Left lung (tissue), 10 donors: ENCODE results near the gene AK8. TPM values are rescaled to one million over a fixed set of nuclear protein-coding genes. Genes with fewer than 3 reads are reported as not detected.

Source experiments
- ATAC-seq: fragments of 200-7000 bp; cut with Tn5 transposase; one replicate; pipeline ENCODE4 v1.9.1; 2020; ENCODE audit warnings: moderate library complexity
- DNase-seq, 4 donors: peaks; one replicate each; pipeline ENCODE4 v3.0.0-alpha.2; 2013 to 2020
- H3K27ac ChIP-seq, 2 donors: fragments of 200-600 bp; sonication (generic) in 1 of 2; one replicate each; pipeline versions ENCODE4 v1.5.0 to v1.8.0; 2020 to 2021
- H3K27me3 ChIP-seq, 2 donors: fragments of 200-600 bp; sonication (generic) in 1 of 2; one replicate each; pipeline versions ENCODE4 v1.5.0 to v1.8.0; 2020 to 2021
- H3K36me3 ChIP-seq, 2 donors: fragments of 200-600 bp; sonication (generic) in 1 of 2; one replicate each; pipeline versions ENCODE4 v1.5.0 to v1.8.0; 2020 to 2021
- H3K4me1 ChIP-seq, 2 donors: fragments of 200-600 bp; one replicate each; pipeline ENCODE4 v1.8.0; 2021
- H3K4me3 ChIP-seq, 2 donors: fragments of 200-600 bp; sonication (generic) in 1 of 2; one replicate each; pipeline versions ENCODE4 v1.5.0 to v1.8.0; 2020 to 2021; ENCODE audit warnings: mild to moderate bottlenecking in 1 of 2
- H3K9me3 ChIP-seq, 2 donors: fragments of 200-600 bp; sonication (generic) in 1 of 2; one replicate each; pipeline versions ENCODE4 v1.5.0 to v1.8.0; 2020 to 2021
- CTCF ChIP-seq, 2 donors: fragments of 200-600 bp; sonication (generic) in 1 of 2; IDR thresholded peaks; one replicate each; pipeline versions ENCODE4 v1.5.0 to v1.8.0; 2021; ENCODE audit warnings: antibody characterized with exemption in 2 of 2
- intact Hi-C, 2 donors: fragments of 100-400 bp; cut with DNase I; formaldehyde crosslinking; loops; one replicate each; pipeline versions ENCODE4 v1.11.2 to v1.14.2; 2022
- polyA plus RNA-seq, 6 donors: library from polyadenylated mRNA; unstranded; fragments of 120-200 nt; gene quantifications; one replicate each; pipeline ENCODE4 v1.2.1, GENCODE V29; 2013; ENCODE audit not compliant: insufficient read length in 6 of 6
- total RNA-seq, 2 donors: library from RNA; stranded (reverse); fragmentation: NEBNext Ultra II Directional; extraction: Animal tissue kit (Norgen Biotek cat#: 25700); gene quantifications; one replicate each; pipeline ENCODE4 v1.2.1, GENCODE V29; 2021
- donor health status: DM: no; HTN: yes; CAD: no.
- donor health status: DM: no; HTN: no; CAD: no.

AK8 gene
- total and polyA plus RNA-seq, 8 donors, result 0.55 to 3.6 (median 2.4) TPM

- Histone ChIP-seq H3K27me3 (peaks cover 0 to 40% of the 10 kb centered on the region in 2 donors), H3K9me3 (no peaks in the 10 kb centered on the region), H3K4me3 (no peak overlapping the region), H3K27ac (no peak overlapping the region), H3K36me3 (no peaks in the 10 kb centered on the region), H3K4me1 (no peaks in the 10 kb centered on the region)
- intact Hi-C loops, result no loop called here
- ATAC-seq, result peak; percentile 41
- no peak for TF ChIP-seq CTCF (IDR thresholded peaks at IDR 0.05)
- DNase-seq, result peak in 1 of 4 donors; percentile 9
These were observed 71.2 kb downstream of the AK8 start for GRCh38 chr9:132806723-132807421.

GRCh38 chr9:132806306-132806705, 71.8 kb downstream of the AK8 start:
- TF ChIP-seq CTCF (IDR thresholded peaks at IDR 0.05), result no peak
- DNase-seq (no peak), ATAC-seq (no peak)

GRCh38 chr9:132804576-132805295, 73.3 kb downstream of the AK8 start:
- no peak overlapping the region for H3K27ac ChIP-seq
- H3K4me1 ChIP-seq, result peaks cover 0 to 7% of the 10 kb centered on the region in 2 donors
- DNase-seq (no peak), ATAC-seq (no peak)
- H3K36me3 ChIP-seq, result no peaks in the 10 kb centered on the region
- TF ChIP-seq CTCF (IDR thresholded peaks at IDR 0.05), result no peak
- peaks cover 0 to 47% of the 10 kb centered on the region in 2 donors for H3K27me3 ChIP-seq
- no peak overlapping the region for H3K4me3 ChIP-seq
- H3K9me3 ChIP-seq, result no peaks in the 10 kb centered on the region
- intact Hi-C loops, result no loop called here

More at GRCh38 chr9:132806306-132806705, 71.8 kb downstream of the AK8 start:
- H3K9me3 ChIP-seq, result no peaks in the 10 kb centered on the region
- no peaks in the 10 kb centered on the region for H3K36me3 ChIP-seq
- no peaks in the 10 kb centered on the region for H3K4me1 ChIP-seq
- intact Hi-C loops, result no loop called here
- no peak overlapping the region for H3K4me3 ChIP-seq
- H3K27ac ChIP-seq, result no peak overlapping the region
- peaks cover 0 to 40% of the 10 kb centered on the region in 2 donors for H3K27me3 ChIP-seq

- no peak for TF ChIP-seq CTCF (IDR thresholded peaks at IDR 0.05)
- Histone ChIP-seq H3K27me3 (peaks cover 0 to 53% of the 10 kb centered on the region in 2 donors), H3K27ac (no peak overlapping the region), H3K36me3 (no peaks in the 10 kb centered on the region), H3K4me3 (no peak overlapping the region), H3K4me1 (peaks cover 0 to 8% of the 10 kb centered on the region in 2 donors), H3K9me3 (no peaks in the 10 kb centered on the region)
- no peak for DNase-seq
- intact Hi-C loops, result no loop called here
- ATAC-seq, result no peak
These were observed 75.8 kb downstream of the AK8 start for GRCh38 chr9:132802121-132802795.

GRCh38 chr9:132801659-132802058, 76.4 kb downstream of the AK8 start:
- H3K4me1 ChIP-seq, result peaks cover 0 to 8% of the 10 kb centered on the region in 2 donors
- peaks cover 0 to 53% of the 10 kb centered on the region in 2 donors for H3K27me3 ChIP-seq
- no peaks in the 10 kb centered on the region for H3K36me3 ChIP-seq
- H3K27ac ChIP-seq, result no peak overlapping the region
- no peak for DNase-seq
- TF ChIP-seq CTCF (IDR thresholded peaks at IDR 0.05), result no peak
- no peak overlapping the region for H3K4me3 ChIP-seq
- intact Hi-C loops, result no loop called here
- no peak for ATAC-seq
- H3K9me3 ChIP-seq, result no peaks in the 10 kb centered on the region
